Cardiac fibroblast (primary cell): ENCODE data around the gene AGGF1.
"Not testable (repeated sequence)": the region's sequence is repeated elsewhere in the genome, so short reads cannot be mapped to it uniquely, and the experiment has no call there.

ENCODE experiments used
- DNase-seq, 2 donors: peaks; one replicate each; pipeline versions ENCODE4 v3.0.0 to v3.0.0-alpha.2; 2010; ENCODE audit warnings: low read depth in 2 of 2
- H3K4me3 ChIP-seq, 2 donors: replicated peaks in 1 of 2; 1 replicate in 1 of 2; 2 replicates in 1 of 2; pipeline ENCODE4 v1.5.1; 2011; ENCODE audit warnings: low read depth in 2 of 2, low read length in 2 of 2, mild to moderate bottlenecking in 2 of 2, moderate library complexity in 1 of 2
- CTCF ChIP-seq: IDR thresholded peaks from one replicate; pipeline ENCODE4 v1.5.1; 2011; ENCODE audit warnings: low read depth, mild to moderate bottlenecking, low read length, inconsistent platforms

AGGF1 gene

GRCh38 chr5:76990899-76991459, 39.2 kb upstream of the AGGF1 start:
- H3K4me3 ChIP-seq = no peak overlapping the region
- TF ChIP-seq CTCF = no peak
- no peak for DNase-seq

DNA sequence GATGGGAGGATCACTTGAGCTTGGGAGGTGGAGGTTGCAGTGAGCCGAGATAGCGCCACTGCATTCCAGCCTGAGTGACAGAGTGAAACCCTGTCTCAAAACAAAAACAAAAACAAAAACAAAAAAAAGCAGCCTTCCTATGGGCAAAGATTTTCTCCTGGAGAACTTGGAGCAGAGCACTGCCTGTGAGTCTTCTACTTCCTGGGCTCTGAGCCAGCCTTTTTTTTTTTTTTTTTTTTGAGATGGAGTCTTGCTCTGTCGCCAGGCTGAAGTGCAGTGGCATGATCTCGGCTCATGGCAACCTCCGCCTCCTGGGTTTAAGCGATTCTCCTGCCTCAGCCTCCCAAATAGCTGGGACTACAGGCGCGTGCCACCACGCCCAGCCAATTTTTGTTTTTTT, 36.8 kb upstream of the AGGF1 start:
- not testable (repeated sequence) for H3K4me3 ChIP-seq
- DNase-seq = peak in 1 of 2 donors; percentile 12

DNA sequence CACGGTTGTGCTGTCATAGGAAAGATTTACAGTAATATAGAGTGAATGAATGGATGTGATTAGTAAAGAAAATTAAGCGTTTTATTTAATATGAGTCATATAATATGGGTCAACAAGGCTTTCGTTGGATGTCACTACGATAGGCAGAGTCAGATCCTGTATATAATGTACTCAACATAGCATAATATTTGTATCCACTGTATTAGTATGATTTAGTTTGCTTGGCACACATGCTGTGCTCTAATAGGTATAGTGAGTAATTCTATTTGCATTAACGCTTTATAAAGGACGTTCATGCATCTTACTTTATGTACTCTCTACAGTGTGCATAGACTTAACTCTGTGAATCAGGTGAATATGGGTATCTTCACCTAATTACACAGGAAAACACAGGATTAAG, 35.9 kb upstream of the AGGF1 start:
- DNase-seq = no peak
- H3K4me3 ChIP-seq = no peak overlapping the region
- no peak for TF ChIP-seq CTCF

DNA sequence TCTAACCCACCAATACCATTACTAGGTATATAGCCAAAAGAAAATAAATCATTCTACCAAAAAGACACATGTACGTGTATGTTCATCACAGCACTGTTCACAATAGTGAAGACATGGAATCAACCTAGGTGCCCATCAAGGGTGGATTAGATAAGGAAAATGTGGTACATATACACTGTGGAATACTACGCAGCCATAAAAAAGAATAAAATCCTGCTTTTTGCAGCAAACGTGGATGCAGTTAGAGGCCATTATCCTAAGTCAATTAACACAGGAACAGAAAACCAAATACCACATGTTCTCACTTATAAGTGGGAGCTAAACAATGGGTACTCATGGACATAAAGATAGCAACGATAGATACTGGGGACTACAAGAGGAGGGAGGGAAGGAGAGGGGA, 32.0 kb upstream of the AGGF1 start:
- DNase-seq, H3K4me3 ChIP-seq: not testable (repeated sequence)

- TF ChIP-seq CTCF = no peak
- H3K4me3 ChIP-seq = no peak overlapping the region
- peak; percentile 54 to 92 for DNase-seq
Measured at GRCh38 chr5:76999451-76999850, 30.8 kb upstream of the AGGF1 start.

DNA sequence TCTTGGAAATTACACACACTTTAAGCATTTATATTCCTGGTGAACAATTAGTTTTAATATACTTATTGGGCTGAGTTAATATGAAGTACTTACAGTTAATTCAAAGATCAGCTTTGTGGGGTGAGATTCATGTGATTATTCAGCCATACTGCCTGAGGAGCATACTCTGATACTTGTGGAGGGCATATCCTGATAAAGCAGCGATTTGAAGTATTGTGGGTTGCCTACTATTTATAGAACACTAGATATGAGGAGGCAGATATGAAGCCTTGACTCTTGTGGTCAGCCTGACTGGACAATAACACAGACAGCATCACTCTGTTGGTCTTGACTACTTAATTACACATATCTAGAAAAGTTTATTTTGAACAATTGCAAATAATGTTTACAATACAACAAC, 27.0 kb upstream of the AGGF1 start:
- DNase-seq = no peak
- TF ChIP-seq CTCF = no peak
- H3K4me3 ChIP-seq = no peak overlapping the region

DNA sequence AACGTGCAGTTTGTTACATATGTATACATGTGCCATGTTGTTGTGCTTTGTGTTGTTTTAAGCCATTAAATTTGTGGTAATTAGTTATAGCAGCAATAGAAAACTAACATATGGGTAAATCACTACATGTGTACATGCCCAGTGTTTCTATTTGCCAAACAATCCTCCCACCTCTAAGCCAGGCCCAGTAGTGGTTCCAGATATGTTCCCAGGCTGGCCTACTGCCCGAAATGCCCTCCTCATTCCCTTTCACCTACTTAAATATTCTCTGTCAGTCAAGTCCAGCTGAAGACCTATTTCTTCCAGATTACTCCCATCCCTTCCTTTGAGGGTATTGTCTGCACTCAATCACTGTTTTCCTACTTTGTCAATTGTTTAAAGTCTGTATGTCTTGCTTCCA, 24.1 kb upstream of the AGGF1 start:
- H3K4me3 ChIP-seq = no peak overlapping the region

More for the DNA sequence above, 24.1 kb upstream of the AGGF1 start:
- TF ChIP-seq CTCF = no peak
- DNase-seq = no peak
